HFF-Myc (cell line): Measurements from ENCODE around the gene MAPKAP1.

Experiments
- DNase-seq: peaks from one replicate; pipeline ENCODE4 v3.0.0-alpha.2; 2011; ENCODE audit warnings: low read depth; ENCODE audit errors: extremely low read depth
- H3K4me3 ChIP-seq: replicated peaks from 2 replicates; pipeline ENCODE4 v1.5.1; 2011; ENCODE audit warnings: low read depth, mild to moderate bottlenecking, control low read depth, low read length
- CTCF ChIP-seq: IDR thresholded peaks from 2 replicates; pipeline ENCODE4 v1.5.1; 2012; ENCODE audit warnings: mild to moderate bottlenecking, low read depth, low read length, control low read depth; ENCODE audit errors: missing control alignments

MAPKAP1 gene

DNA sequence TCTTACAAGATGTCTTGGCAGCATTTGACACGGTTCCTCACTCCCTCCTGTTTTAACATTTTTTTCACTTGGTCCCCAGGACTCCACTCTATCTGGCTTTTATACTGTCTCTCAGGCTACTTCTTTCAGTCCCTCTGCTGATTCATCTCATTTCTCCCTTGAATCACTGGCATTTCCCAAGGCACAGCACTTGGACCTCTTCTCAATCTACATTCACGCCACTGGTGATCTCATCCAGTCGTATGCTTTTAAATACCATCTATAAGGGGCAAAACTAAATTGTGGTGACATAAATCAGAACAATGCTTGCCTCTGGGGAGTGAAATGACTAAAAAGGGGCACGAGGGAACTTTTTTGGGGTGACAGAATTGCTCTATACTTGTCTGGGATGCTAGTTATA is 47.1 kb downstream of the MAPKAP1 start:
- no peak overlapping the region for H3K4me3 ChIP-seq

GRCh38 chr9:125659201-125659840 is 47.7 kb downstream of the MAPKAP1 start:
- no peak for TF ChIP-seq CTCF
- H3K4me3 ChIP-seq, result no peak overlapping the region
- DNase-seq, result no peak

More for the DNA sequence above, 47.1 kb downstream of the MAPKAP1 start:
- no peak for TF ChIP-seq CTCF
- no peak for DNase-seq

GRCh38 chr9:125656560-125656959 is 50.4 kb downstream of the MAPKAP1 start:
- DNase-seq, result no peak
- TF ChIP-seq CTCF, result no peak
- no peak overlapping the region for H3K4me3 ChIP-seq

GRCh38 chr9:125655691-125656410 is 51.2 kb downstream of the MAPKAP1 start:
- no peak for TF ChIP-seq CTCF
- H3K4me3 ChIP-seq, result no peak overlapping the region
- DNase-seq, result no peak

DNA sequence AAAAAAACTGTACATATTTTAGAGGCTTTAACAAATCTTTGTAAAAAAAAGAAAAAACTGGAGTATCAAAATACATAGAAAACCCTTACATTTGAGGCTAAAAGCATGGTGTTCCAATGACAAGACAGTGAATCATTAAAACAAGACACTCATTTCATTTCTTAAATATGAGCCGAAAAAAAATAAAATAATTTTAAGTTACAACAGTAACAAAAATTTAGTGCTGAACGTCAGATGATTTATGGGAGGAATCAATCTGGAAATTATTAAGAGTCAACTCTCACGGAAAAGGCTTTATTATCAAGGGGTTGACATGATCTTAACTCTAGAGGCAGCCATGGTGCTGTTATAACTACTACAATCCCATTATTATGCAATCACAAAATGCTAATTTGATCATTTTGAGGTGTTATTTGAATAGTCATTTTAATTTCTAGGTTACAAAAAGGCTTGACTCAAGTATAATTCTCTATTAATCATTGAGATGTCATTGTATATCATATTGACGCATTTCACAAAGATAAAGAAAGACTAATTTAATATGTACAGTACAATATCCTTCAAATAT is 51.9 kb downstream of the MAPKAP1 start:
- no peak overlapping the region for H3K4me3 ChIP-seq
- DNase-seq, result no peak
- TF ChIP-seq CTCF, result no peak

GRCh38 chr9:125654121-125654520 is 52.9 kb downstream of the MAPKAP1 start:
- no peak for DNase-seq
- H3K4me3 ChIP-seq, result no peak overlapping the region
- no peak for TF ChIP-seq CTCF
